ENCODE results near the gene PCDHA13.
"Not testable (repeated sequence)": the region's sequence is repeated elsewhere in the genome, so short reads cannot be mapped to it uniquely, and the experiment has no call there.

The PCDHA13 gene

DNA sequence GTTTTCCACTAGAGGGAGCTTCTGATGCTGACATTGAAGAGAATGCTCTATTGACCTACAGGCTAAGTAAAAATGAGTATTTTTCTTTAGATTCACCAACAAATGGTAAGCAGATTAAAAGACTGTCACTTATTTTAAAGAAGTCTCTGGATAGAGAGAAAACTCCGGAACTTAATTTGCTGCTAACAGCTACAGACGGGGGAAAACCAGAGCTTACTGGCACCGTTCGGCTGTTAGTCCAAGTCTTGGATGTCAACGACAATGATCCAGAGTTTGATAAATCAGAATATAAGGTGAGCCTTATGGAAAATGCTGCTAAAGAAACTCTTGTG is 12.4 kb upstream of the PCDHA13 start:
- in situ Hi-C loops (cut with HindIII; ENCODE audit: low sequenced_read_pairs) = no loop called here

DNA sequence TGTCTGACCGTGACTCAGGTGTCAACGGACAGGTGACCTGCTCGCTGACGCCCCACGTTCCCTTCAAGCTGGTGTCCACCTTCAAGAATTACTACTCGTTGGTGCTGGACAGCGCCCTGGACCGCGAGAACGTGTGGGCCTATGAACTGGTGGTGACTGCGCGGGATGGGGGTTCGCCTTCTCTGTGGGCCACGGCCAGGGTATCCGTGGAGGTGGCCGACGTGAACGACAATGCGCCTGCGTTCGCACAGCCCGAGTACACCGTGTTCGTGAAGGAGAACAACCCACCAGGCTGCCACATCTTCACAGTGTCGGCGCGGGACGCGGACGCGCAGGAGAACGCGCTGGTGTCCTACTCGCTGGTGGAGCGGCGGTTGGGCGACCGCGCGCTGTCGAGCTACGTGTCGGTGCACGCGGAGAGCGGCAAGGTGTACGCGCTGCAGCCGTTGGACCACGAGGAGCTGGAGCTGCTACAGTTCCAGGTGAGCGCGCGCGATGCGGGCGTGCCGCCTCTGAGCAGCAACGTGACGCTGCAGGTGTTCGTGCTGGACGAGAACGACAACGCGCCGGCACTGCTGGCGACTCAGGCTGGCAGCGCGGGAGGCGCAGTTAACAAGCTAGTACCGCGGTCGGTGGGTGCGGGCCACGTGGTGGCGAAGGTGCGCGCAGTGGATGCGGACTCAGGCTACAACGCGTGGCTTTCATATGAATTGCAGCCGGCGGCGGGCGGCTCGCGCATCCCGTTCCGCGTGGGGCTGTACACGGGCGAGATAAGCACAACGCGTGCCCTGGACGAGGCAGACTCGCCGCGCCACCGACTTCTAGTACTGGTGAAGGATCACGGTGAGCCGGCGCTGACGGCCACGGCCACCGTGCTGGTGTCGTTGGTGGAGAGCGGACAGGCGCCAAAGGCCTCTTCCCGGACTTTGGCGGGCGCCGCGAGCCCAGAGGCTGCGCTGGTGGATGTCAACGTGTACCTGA is 11.4 kb upstream of the PCDHA13 start:
- in situ Hi-C loops (cut with HindIII; ENCODE audit: low sequenced_read_pairs) = no loop called here

DNA sequence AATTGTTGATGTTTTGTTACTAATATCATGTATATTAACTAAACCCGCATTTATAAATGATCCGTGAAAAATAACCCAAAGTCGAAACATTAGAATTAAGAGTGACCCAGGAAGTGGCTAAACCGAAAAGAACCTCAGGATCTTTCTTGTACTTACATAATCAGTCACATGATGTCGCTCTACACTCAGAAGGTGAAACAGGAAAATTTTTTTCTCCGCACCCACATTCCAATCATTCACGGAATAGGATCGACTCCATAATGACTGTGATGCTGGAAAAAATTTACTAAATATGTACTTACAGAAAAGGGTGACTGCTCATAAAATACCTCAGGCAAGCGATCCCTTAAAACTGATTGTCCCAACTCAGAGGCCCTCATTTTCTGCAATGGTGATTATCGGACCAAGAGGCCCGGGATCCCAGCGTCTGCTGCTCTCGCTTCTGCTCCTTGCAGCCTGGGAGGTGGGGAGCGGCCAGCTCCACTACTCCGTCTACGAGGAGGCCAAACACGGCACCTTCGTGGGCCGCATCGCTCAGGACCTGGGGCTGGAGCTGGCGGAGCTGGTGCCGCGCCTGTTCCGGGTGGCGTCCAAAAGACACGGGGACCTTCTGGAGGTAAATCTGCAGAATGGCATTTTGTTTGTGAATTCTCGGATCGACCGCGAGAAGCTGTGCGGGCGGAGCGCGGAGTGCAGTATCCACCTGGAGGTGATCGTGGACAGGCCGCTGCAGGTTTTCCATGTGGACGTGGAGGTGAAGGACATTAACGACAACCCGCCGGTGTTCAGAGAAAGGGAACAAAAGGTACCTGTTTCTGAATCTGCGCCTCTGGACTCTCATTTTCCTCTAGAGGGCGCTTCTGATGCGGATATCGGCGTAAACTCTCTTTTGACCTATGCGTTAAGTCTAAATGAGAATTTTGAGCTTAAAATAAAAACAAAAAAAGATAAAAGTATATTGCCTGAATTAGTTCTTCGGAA is 6.5 kb upstream of the PCDHA13 start, which contains the start of gene PCDHA12:
Gene PCDHA12, plus strand, starts transcription at position 224 of the 981 bp plus-strand sequence. Its CDS starts 165 bp downstream, at position 389.
- in situ Hi-C loops (cut with HindIII; ENCODE audit: low sequenced_read_pairs) = no loop called here

DNA sequence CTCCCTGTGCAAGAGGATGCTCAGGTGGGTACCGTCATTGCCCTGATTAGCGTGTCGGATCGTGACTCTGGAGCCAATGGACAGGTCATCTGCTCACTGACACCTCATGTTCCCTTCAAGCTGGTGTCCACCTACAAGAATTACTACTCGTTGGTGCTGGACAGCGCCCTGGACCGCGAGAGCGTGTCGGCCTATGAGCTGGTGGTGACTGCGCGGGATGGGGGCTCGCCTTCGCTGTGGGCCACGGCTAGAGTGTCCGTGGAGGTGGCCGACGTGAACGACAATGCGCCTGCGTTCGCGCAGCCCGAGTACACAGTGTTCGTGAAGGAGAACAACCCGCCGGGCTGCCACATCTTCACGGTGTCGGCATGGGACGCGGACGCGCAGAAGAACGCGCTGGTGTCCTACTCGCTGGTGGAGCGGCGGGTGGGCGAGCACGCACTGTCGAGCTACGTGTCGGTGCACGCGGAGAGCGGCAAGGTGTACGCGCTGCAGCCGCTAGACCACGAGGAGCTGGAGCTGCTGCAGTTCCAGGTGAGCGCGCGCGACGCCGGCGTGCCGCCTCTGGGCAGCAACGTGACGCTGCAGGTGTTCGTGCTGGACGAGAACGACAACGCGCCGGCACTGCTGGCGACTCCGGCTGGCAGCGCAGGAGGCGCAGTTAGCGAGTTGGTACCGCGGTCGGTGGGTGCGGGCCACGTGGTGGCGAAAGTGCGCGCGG is 5.2 kb upstream of the PCDHA13 start:
- in situ Hi-C loops (cut with HindIII; ENCODE audit: low sequenced_read_pairs) = not testable (repeated sequence)

DNA sequence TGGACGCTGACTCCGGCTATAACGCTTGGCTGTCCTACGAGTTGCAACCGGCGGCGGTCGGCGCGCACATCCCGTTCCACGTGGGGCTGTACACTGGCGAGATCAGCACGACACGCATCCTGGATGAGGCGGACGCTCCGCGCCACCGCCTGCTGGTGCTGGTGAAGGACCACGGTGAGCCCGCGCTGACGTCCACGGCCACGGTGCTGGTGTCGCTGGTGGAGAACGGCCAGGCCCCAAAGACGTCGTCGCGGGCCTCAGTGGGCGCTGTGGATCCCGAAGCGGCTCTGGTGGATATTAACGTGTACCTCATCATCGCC is 4.7 kb upstream of the PCDHA13 start:
- in situ Hi-C loops (cut with HindIII; ENCODE audit: low sequenced_read_pairs) = no loop called here

DNA sequence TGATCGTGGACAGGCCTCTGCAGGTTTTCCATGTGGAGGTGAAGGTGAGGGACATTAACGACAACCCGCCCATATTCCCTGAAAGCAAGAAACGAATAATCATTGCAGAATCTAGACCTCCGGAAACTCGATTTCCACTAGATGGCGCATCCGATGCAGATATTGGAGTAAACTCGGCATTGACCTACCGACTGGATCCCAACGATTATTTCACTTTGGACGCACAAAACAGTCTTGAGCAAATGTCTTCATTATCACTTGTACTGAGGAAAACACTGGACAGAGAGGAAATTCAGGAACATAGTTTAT is 621 bp downstream of the PCDHA13 start:
- in situ Hi-C loops (cut with HindIII; ENCODE audit: low sequenced_read_pairs) = no loop called here

DNA sequence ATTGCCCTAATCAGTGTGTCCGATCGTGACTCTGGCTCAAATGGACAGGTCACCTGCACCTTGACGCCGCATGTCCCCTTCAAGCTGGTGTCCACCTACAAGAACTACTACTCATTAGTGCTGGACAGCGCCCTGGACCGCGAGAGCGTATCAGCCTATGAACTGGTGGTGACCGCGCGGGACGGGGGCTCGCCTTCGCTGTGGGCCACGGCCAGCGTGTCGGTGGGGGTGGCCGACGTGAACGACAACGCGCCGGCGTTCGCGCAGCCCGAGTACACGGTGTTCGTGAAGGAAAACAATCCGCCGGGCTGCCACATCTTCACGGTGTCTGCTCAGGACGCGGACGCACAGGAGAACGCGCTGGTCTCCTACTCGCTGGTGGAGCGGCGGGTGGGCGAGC is 1.4 kb downstream of the PCDHA13 start:
- in situ Hi-C loops (cut with HindIII; ENCODE audit: low sequenced_read_pairs) = no loop called here

DNA sequence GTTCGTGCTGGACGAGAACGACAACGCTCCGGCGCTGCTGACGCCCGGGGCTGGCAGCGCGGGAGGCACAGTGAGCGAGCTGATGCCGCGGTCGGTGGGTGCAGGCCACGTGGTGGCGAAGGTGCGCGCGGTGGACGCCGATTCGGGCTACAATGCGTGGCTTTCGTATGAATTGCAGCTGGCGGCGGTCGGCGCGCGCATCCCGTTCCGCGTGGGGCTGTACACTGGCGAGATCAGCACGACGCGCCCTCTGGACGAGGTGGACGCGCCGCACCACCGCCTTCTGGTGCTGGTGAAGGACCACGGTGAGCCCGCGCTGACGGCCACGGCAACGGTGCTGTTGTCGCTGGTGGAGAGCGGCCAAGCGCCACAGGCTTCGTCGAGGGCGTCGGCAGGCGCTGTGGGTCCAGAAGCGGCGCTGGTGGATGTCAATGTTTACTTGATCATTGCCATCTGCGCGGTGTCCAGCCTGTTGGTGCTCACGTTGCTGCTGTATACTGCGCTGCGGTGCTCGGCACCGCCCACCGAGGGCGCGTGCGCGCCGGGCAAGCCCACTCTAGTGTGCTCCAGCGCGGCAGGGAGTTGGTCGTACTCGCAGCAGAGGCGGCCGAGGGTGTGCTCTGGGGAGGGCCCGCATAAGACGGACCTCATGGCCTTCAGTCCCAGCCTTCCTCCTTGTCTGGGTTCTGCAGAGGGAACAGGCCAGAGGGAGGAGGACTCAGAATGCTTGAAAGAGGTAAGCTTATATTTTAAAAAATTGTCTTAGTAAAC is 2.2 kb downstream of the PCDHA13 start:
- in situ Hi-C loops (cut with HindIII; ENCODE audit: low sequenced_read_pairs) = no loop called here

DNA sequence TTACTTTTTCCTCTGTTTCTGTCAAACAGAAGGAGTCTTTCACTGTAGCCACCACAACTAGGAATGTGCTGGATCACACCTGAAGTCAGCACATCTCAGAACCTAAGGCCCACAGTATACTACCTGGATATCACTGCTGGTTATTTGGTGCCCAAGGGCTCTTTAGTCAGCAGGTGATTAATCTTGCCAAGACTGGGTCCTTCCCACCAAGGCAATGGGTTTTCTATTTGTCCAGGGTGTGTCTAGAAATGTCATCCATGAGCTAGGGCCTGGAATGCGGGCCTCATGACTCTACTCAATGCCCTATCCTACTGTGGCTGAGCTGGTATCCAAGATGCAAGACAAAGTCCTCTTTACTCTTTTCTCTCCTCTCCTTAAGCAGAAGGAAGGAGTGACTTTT is 34.4 kb downstream of the PCDHA13 start:
- in situ Hi-C loops (cut with HindIII; ENCODE audit: low sequenced_read_pairs) = no loop called here

DNA sequence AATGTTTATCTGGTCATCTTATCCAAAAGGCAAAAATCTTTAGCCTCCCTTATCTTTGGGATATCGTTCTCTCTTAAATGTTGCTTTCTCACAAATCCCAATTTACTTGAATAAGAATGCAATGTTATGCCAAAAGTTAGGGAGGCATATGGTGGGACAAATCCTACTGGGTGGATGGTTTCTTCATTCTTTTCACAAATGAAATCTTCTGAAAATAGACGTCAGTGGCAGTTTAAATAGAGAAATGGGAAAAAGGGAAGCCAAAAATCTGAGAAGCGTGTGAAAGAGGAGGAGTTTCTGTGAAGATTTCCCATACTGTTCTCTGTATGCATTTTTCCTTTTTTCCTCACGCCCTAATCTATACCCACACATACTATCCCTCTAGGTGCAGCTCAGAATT is 41.7 kb downstream of the PCDHA13 start:
- in situ Hi-C loops (cut with HindIII; ENCODE audit: low sequenced_read_pairs) = no loop called here

DNA sequence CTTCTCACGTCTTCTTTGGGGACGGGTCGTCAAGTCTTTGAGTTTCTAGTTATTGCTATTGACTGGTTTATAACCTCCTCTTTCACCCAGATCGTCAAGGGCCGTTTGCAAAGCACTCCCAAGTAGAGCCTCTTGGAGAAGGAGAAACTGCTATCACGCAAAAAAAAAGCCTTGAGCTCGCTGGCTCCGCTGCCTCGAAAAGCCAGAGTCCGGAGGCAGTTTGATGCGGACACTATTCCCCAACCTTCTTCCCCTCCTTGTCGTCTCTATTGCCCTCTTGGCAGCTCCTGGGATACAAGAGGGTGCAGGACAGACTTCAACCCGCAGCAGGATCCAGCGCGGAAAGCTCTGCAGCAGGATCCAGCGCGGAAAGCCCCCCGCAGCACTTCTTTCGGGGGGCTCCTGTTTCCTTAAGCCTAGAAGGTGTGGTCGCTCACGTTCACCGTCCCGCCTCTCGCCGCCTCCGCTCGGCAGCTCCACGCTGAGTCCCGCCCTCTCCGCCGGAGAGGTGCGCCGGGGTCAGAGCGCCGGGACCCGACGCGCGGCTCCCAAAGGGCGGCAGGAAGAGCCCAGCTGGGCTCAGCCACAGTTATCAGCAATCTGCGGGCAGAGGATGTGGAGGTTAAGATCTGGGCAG is 44.0 kb downstream of the PCDHA13 start, which contains the start of gene PCDHAC1:
Gene PCDHAC1, plus strand, starts transcription at position 494 of the 637 bp plus-strand sequence. CDS start 594 bp downstream, outside the sequence.
- in situ Hi-C loops (cut with HindIII; ENCODE audit: low sequenced_read_pairs) = no loop called here

DNA sequence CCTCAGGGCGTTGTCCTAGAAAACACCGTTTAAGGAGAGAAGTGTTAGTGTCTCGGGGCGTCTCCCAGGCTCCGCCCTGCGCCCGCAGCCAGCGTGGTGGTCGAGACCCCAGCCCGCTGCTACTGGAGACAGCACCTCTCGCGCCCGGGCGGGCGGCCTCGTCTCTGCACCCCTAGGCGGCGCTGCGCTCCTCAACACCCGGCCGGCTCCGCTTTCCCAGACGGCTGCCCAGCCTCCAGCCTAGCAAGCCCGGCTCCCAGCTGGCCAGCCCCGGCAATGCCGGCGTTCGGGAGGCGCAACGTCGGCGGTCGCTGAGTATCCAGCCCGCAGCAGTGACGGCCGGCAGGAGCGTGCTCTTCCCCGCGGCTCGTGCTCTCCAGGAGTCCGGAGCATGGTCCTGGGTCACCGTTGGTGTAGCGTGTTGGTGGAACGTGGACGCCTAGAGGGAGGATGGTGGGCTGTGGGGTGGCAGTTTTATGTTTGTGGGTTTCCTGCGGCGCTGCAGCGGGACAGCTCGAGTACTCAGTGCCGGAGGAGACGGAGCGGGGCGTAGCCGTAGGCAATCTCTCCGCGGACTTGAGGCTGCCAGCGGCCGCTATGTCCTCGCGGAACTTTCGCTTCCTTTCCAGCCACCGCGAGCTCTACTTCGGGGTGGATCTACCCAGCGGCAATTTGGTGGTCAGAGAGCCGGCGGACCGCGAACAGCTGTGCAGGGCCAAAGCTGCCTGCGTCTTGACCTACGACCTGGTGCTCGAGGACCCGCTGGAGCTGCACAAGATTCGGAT is 44.7 kb downstream of the PCDHA13 start:
- in situ Hi-C loops (cut with HindIII; ENCODE audit: low sequenced_read_pairs) = no loop called here

DNA sequence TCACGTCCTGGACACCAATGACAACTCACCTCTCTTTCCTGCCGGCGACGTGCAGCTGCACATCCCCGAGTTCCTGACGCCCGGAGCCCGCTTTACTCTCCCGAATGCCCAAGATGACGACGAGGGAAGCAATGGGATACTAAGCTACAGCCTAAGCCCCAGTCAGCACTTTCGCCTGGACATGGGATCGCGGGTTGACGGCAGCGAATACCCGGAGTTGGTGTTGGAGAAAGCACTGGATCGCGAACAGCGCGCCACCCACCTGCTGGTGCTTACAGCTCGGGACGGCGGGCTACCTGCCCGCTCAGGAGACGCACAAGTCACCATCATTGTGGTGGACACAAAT is 45.3 kb downstream of the PCDHA13 start:
- in situ Hi-C loops (cut with HindIII; ENCODE audit: low sequenced_read_pairs) = no loop called here

All from endothelial cell of hepatic sinusoid (primary cell).